Measurements from ENCODE around the gene FAM180A. TPM values are rescaled to one million over a fixed set of nuclear protein-coding genes. Genes with fewer than 3 reads are reported as not detected.

The FAM180A gene
- total and polyA plus RNA-seq, 9 of the 15 experiments (the other 6 are each of a cell fraction or from before 2014, with no cell fraction given) = not detected

DNA sequence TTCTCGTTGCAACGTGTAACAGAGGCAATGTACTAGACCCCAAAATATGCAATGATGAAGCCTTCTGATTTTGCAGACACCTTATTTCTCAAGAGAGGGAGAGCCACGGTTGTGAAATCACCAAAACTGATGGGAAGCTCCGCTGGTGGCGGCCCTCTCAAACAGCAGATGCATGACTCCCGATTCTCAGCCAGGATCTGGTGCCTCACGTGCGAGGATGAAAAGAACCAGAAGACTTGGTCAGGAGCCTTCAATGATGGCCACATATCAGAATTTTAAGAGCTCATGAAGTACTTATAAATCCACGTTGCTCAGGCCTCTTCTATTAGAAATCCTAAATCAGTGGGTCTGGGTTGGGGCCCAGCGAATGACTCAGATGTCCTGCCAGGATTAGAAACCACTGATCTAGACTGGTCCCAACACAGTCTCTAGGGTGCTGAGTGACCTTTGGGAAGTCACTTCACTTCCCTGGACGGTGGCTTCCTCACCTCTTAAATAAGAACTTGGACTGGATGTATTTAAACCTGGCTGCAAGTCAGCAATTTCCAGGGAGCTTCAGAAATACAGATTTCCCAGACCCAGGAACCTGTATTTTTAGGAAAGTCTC is 41.9 kb upstream of the FAM180A start (continued):
- TF ChIP-seq, protein P1, sequence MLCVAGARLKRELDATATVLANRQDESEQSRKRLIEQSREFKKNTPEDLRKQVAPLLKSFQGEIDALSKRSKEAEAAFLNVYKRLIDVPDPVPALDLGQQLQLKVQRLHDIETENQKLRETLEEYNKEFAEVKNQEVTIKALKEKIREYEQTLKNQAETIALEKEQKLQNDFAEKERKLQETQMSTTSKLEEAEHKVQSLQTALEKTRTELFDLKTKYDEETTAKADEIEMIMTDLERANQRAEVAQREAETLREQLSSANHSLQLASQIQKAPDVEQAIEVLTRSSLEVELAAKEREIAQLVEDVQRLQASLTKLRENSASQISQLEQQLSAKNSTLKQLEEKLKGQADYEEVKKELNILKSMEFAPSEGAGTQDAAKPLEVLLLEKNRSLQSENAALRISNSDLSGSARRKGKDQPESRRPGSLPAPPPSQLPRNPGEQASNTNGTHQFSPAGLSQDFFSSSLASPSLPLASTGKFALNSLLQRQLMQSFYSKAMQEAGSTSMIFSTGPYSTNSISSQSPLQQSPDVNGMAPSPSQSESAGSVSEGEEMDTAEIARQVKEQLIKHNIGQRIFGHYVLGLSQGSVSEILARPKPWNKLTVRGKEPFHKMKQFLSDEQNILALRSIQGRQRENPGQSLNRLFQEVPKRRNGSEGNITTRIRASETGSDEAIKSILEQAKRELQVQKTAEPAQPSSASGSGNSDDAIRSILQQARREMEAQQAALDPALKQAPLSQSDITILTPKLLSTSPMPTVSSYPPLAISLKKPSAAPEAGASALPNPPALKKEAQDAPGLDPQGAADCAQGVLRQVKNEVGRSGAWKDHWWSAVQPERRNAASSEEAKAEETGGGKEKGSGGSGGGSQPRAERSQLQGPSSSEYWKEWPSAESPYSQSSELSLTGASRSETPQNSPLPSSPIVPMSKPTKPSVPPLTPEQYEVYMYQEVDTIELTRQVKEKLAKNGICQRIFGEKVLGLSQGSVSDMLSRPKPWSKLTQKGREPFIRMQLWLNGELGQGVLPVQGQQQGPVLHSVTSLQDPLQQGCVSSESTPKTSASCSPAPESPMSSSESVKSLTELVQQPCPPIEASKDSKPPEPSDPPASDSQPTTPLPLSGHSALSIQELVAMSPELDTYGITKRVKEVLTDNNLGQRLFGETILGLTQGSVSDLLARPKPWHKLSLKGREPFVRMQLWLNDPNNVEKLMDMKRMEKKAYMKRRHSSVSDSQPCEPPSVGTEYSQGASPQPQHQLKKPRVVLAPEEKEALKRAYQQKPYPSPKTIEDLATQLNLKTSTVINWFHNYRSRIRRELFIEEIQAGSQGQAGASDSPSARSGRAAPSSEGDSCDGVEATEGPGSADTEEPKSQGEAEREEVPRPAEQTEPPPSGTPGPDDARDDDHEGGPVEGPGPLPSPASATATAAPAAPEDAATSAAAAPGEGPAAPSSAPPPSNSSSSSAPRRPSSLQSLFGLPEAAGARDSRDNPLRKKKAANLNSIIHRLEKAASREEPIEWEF (CRISPR knock-in tag; IDR thresholded peaks at IDR 0.05) = no peak
- TF ChIP-seq CHD2 (IDR thresholded peaks at IDR 0.05; ENCODE audit: low read depth, low read length) (no peak), CBFA2T3 (IDR thresholded peaks at IDR 0.05) (peak; percentile 27; the same call in 1 of the 2 replicates)
- TF ChIP-seq, protein P2, sequence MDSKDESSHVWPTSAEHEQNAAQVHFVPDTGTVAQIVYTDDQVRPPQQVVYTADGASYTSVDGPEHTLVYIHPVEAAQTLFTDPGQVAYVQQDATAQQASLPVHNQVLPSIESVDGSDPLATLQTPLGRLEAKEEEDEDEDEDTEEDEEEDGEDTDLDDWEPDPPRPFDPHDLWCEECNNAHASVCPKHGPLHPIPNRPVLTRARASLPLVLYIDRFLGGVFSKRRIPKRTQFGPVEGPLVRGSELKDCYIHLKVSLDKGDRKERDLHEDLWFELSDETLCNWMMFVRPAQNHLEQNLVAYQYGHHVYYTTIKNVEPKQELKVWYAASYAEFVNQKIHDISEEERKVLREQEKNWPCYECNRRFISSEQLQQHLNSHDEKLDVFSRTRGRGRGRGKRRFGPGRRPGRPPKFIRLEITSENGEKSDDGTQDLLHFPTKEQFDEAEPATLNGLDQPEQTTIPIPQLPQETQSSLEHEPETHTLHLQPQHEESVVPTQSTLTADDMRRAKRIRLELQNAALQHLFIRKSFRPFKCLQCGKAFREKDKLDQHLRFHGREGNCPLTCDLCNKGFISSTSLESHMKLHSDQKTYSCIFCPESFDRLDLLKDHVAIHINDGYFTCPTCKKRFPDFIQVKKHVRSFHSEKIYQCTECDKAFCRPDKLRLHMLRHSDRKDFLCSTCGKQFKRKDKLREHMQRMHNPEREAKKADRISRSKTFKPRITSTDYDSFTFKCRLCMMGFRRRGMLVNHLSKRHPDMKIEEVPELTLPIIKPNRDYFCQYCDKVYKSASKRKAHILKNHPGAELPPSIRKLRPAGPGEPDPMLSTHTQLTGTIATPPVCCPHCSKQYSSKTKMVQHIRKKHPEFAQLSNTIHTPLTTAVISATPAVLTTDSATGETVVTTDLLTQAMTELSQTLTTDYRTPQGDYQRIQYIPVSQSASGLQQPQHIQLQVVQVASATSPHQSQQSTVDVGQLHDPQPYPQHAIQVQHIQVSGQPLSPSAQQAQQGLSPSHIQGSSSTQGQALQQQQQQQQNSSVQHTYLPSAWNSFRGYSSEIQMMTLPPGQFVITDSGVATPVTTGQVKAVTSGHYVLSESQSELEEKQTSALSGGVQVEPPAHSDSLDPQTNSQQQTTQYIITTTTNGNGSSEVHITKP (IDR thresholded peaks at IDR 0.05; ENCODE audit: partially characterized antibody) = no peak

Data from K562 (cell line).